HG03066 (cell line): ENCODE data around the gene GRIN2D.

Experiments
- ATAC-seq: cut with Tn5 transposase; IDR thresholded peaks from one replicate; pipeline ENCODE4 v1.9.1; 2021; ENCODE audit warnings: low read depth; ENCODE audit not compliant: unreplicated experiment

GRIN2D gene

GRCh38 chr19:48396016-48396823, 2.8 kb downstream of the GRIN2D start:
- no peak for ATAC-seq

GRCh38 chr19:48396824-48397176, 3.3 kb downstream of the GRIN2D start:
- ATAC-seq: no peak

- no peak for ATAC-seq
Observed at GRCh38 chr19:48397263-48398101, 4.0 kb downstream of the GRIN2D start.

- no peak for ATAC-seq
Observed at GRCh38 chr19:48398102-48398374, 4.6 kb downstream of the GRIN2D start.

- ATAC-seq: no peak
Observed at GRCh38 chr19:48398375-48399235, 5.1 kb downstream of the GRIN2D start.

- ATAC-seq: no peak
Observed at GRCh38 chr19:48400018-48400742, 6.7 kb downstream of the GRIN2D start.

- ATAC-seq: no peak
Observed at GRCh38 chr19:48401287-48401686, 7.8 kb downstream of the GRIN2D start.

GRCh38 chr19:48403606-48404005, 10.1 kb downstream of the GRIN2D start:
- no peak for ATAC-seq

GRCh38 chr19:48405010-48405659, 11.7 kb downstream of the GRIN2D start:
- ATAC-seq: no peak

- ATAC-seq: no peak
Observed at GRCh38 chr19:48405850-48406249, 12.4 kb downstream of the GRIN2D start.

GRCh38 chr19:48413879-48414587, 20.6 kb downstream of the GRIN2D start:
- ATAC-seq: no peak

GRCh38 chr19:48415395-48415794, 21.9 kb downstream of the GRIN2D start:
- no peak for ATAC-seq

- no peak for ATAC-seq
Observed at GRCh38 chr19:48415806-48416221, 22.3 kb downstream of the GRIN2D start.

GRCh38 chr19:48417421-48417820, 24.0 kb downstream of the GRIN2D start:
- no peak for ATAC-seq

GRCh38 chr19:48418317-48419064, 25.0 kb downstream of the GRIN2D start:
- ATAC-seq: no peak

GRCh38 chr19:48419158-48419920, 25.9 kb downstream of the GRIN2D start:
- ATAC-seq: no peak

GRCh38 chr19:48421548-48421947, 28.1 kb downstream of the GRIN2D start:
- ATAC-seq: no peak

- ATAC-seq: no peak
Observed at GRCh38 chr19:48424694-48425219, 31.3 kb downstream of the GRIN2D start.
